ENCODE measurements around the gene STK17B. TPM values are rescaled to one million over a fixed set of nuclear protein-coding genes. Genes with fewer than 3 reads are reported as not detected.
"Not testable (repeated sequence)": the region's sequence is repeated elsewhere in the genome, so short reads cannot be mapped to it uniquely, and the experiment has no call there.

STK17B gene
- total and polyA plus RNA-seq, 2 of the 8 experiments (the other 6 are each of a cell fraction or from before 2014, with no cell fraction given) = 1.8 to 10.5 TPM

DNA sequence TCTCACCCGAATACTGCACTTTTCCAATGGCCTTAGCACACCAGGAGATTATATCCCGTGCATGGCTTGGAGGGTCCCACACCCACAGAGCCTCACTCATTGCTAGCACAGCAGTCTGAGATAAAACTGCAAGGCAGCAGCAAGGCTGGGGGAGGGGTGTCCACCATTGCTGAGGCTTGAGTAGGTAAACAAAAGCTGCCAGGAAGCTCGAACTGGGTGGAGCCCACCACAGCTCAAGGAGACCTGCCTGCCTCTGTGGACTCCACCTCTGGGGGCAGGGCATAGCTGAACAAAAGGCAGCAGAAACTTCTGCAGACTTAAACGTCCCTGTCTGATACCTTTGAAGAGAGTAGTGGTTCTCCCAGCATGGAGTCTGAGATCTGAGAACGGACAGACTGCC lies 81.9 kb downstream of the STK17B start:
- H3K36me3 ChIP-seq (ENCODE audit: control insufficient read depth in 2 of 4, insufficient read depth in 4 of 4, low read length in 3 of 4); H3K4me1 ChIP-seq (replicated peaks in 1 of 4; ENCODE audit: control insufficient read depth in 3 of 4, insufficient read depth in 4 of 4, low read length in 3 of 4); CTCF ChIA-PET (ENCODE audit: partially characterized antibody); H3K18ac ChIP-seq (ENCODE audit: extremely low read depth, low read length); H3K79me2 ChIP-seq (ENCODE audit: control insufficient read depth in 1 of 2, insufficient read depth in 2 of 2, low read length in 2 of 2); H2BK12ac ChIP-seq (ENCODE audit: low read depth, low read length); H3K4me2 ChIP-seq (ENCODE audit: insufficient read depth in 1 of 2, low read depth in 2 of 2, low read length in 2 of 2); H3K27ac ChIP-seq (ENCODE audit: low read depth, low read length); H2AFZ ChIP-seq (ENCODE audit: low read length); H2AK5ac ChIP-seq (ENCODE audit: low read depth, low read length); H2BK15ac ChIP-seq (ENCODE audit: low read length); H2BK20ac ChIP-seq (ENCODE audit: low read length); FAIRE-seq; H3K79me1 ChIP-seq (ENCODE audit: low read depth, low read length); H4K8ac ChIP-seq (ENCODE audit: extremely low read depth, insufficient read depth, low read length); H3K14ac ChIP-seq (ENCODE audit: insufficient read length); H4K20me1 ChIP-seq (replicated peaks in 1 of 2; ENCODE audit: control insufficient read depth in 1 of 2, insufficient read depth in 2 of 2, low read length in 2 of 2); H2BK5ac ChIP-seq (ENCODE audit: low read depth, low read length); H3K9ac ChIP-seq (replicated peaks in 1 of 4; ENCODE audit: extremely low read depth in 1 of 4, low read depth in 3 of 4, low read length in 3 of 4); H3K56ac ChIP-seq (replicated peaks; ENCODE audit: insufficient read length, low read depth, low read length); H3K4me3 ChIP-seq (ENCODE audit: extremely low read depth in 1 of 4, insufficient read depth in 2 of 4, low read depth in 3 of 4, low read length in 4 of 4); DNase-seq (ENCODE audit: low read depth in 1 of 2, low spot score in 2 of 2); H3K23ac ChIP-seq (ENCODE audit: insufficient read length); H3K23me2 ChIP-seq (ENCODE audit: low read depth, low read length); H3K27me3 ChIP-seq (replicated peaks in 1 of 4; ENCODE audit: control insufficient read depth in 3 of 4, extremely low read depth in 1 of 4, insufficient read depth in 3 of 4, low read length in 3 of 4); H3K4ac ChIP-seq (replicated peaks; ENCODE audit: insufficient read length, low read depth, low read length); H4K5ac ChIP-seq (ENCODE audit: insufficient read length, low read depth, low read length); H2BK120ac ChIP-seq (replicated peaks; ENCODE audit: low read depth, low read length); H4K91ac ChIP-seq (replicated peaks; ENCODE audit: insufficient read length, low read length): not testable (repeated sequence)
- 88% methylated on average over 4 of the region's 5 CpGs; no CpG with 5 or more reads in 1 of the 2 experiments for WGBS, 2 experiments (ENCODE audit: extremely low coverage in 1 of 2, insufficient coverage in 1 of 2, insufficient read length in 1 of 2, insufficient replicate concordance in 2 of 2, low coverage in 1 of 2, low lambda C conversion rate in 2 of 2, missing lambda C conversion rate in 1 of 2)
- POLR2A ChIA-PET (ENCODE audit: partially characterized antibody) = interaction anchor here (0.6 kb wide), 1 partner anchor 8 kb away, joined by 5 read pairs; no protein-coding TSS in a partner anchor
- peaks cover 7 to 12% of the 10 kb centered on the region in 2 experiments; a peak in 3 of 4 replicates for H3K9me3 ChIP-seq (ENCODE audit: insufficient read depth in 2 of 2, low read depth in 1 of 2, low read length in 1 of 2)

Data from H1 (cell line).